Left lung (tissue), 10 donors: ENCODE measurements around the gene FSTL1. TPM values are rescaled to one million over a fixed set of nuclear protein-coding genes. Genes with fewer than 3 reads are reported as not detected.

ENCODE experiments used
- ATAC-seq: fragments of 200-7000 bp; cut with Tn5 transposase; one replicate; pipeline ENCODE4 v1.9.1; 2020; ENCODE audit warnings: moderate library complexity
- DNase-seq, 4 donors: peaks; one replicate each; pipeline ENCODE4 v3.0.0-alpha.2; 2013 to 2020
- H3K27ac ChIP-seq, 2 donors: fragments of 200-600 bp; sonication (generic) in 1 of 2; one replicate each; pipeline versions ENCODE4 v1.5.0 to v1.8.0; 2020 to 2021
- H3K27me3 ChIP-seq, 2 donors: fragments of 200-600 bp; sonication (generic) in 1 of 2; one replicate each; pipeline versions ENCODE4 v1.5.0 to v1.8.0; 2020 to 2021
- H3K36me3 ChIP-seq, 2 donors: fragments of 200-600 bp; sonication (generic) in 1 of 2; one replicate each; pipeline versions ENCODE4 v1.5.0 to v1.8.0; 2020 to 2021
- H3K4me1 ChIP-seq, 2 donors: fragments of 200-600 bp; one replicate each; pipeline ENCODE4 v1.8.0; 2021
- H3K4me3 ChIP-seq, 2 donors: fragments of 200-600 bp; sonication (generic) in 1 of 2; one replicate each; pipeline versions ENCODE4 v1.5.0 to v1.8.0; 2020 to 2021; ENCODE audit warnings: mild to moderate bottlenecking in 1 of 2
- H3K9me3 ChIP-seq, 2 donors: fragments of 200-600 bp; sonication (generic) in 1 of 2; one replicate each; pipeline versions ENCODE4 v1.5.0 to v1.8.0; 2020 to 2021
- CTCF ChIP-seq, 2 donors: fragments of 200-600 bp; sonication (generic) in 1 of 2; IDR thresholded peaks; one replicate each; pipeline versions ENCODE4 v1.5.0 to v1.8.0; 2021; ENCODE audit warnings: antibody characterized with exemption in 2 of 2
- intact Hi-C, 2 donors: fragments of 100-400 bp; cut with DNase I; formaldehyde crosslinking; loops; one replicate each; pipeline versions ENCODE4 v1.11.2 to v1.14.2; 2022
- polyA plus RNA-seq, 6 donors: library from polyadenylated mRNA; unstranded; fragments of 120-200 nt; gene quantifications; one replicate each; pipeline ENCODE4 v1.2.1, GENCODE V29; 2013; ENCODE audit not compliant: insufficient read length in 6 of 6
- total RNA-seq, 2 donors: library from RNA; stranded (reverse); fragmentation: NEBNext Ultra II Directional; extraction: Animal tissue kit (Norgen Biotek cat#: 25700); gene quantifications; one replicate each; pipeline ENCODE4 v1.2.1, GENCODE V29; 2021
- donor health status: DM: no; HTN: yes; CAD: no.
- donor health status: DM: no; HTN: no; CAD: no.

Gene FSTL1
- total and polyA plus RNA-seq, 8 donors: 265 to 564 (median 527) TPM

GRCh38 chr3:120473896-120474675 lies 23.3 kb upstream of the FSTL1 start:
- Histone ChIP-seq H3K4me3 (no peak overlapping the region), H3K36me3 (no peaks in the 10 kb centered on the region), H3K9me3 (no peaks in the 10 kb centered on the region), H3K27me3 (no peaks in the 10 kb centered on the region), H3K27ac (no peak overlapping the region), H3K4me1 (no peaks in the 10 kb centered on the region)
- DNase-seq (no peak), ATAC-seq (no peak)
- intact Hi-C loops: no loop called here
- no peak for TF ChIP-seq CTCF (IDR thresholded peaks at IDR 0.05)

GRCh38 chr3:120473389-120473788 lies 22.6 kb upstream of the FSTL1 start:
- TF ChIP-seq CTCF (IDR thresholded peaks at IDR 0.05): no peak
- Histone ChIP-seq H3K9me3 (no peaks in the 10 kb centered on the region), H3K27ac (no peak overlapping the region), H3K4me1 (no peaks in the 10 kb centered on the region), H3K36me3 (no peaks in the 10 kb centered on the region), H3K4me3 (no peak overlapping the region), H3K27me3 (no peaks in the 10 kb centered on the region)
- DNase-seq: no peak
- intact Hi-C loops: no loop called here
- no peak for ATAC-seq

GRCh38 chr3:120472121-120472844 lies 21.5 kb upstream of the FSTL1 start:
- no peaks in the 10 kb centered on the region for H3K4me1 ChIP-seq
- no peak for TF ChIP-seq CTCF (IDR thresholded peaks at IDR 0.05)
- no peaks in the 10 kb centered on the region for H3K27me3 ChIP-seq
- no peaks in the 10 kb centered on the region for H3K9me3 ChIP-seq
- no peaks in the 10 kb centered on the region for H3K36me3 ChIP-seq
- DNase-seq (no peak), ATAC-seq (no peak)
- intact Hi-C loops: no loop called here
- no peak overlapping the region for H3K4me3 ChIP-seq
- H3K27ac ChIP-seq: no peak overlapping the region

- Histone ChIP-seq H3K9me3 (no peaks in the 10 kb centered on the region), H3K4me1 (no peaks in the 10 kb centered on the region), H3K4me3 (no peak overlapping the region), H3K36me3 (no peaks in the 10 kb centered on the region), H3K27ac (no peak overlapping the region), H3K27me3 (no peaks in the 10 kb centered on the region)
- intact Hi-C loops: no loop called here
- DNase-seq: no peak
- TF ChIP-seq CTCF (IDR thresholded peaks at IDR 0.05): no peak
- no peak for ATAC-seq
Measured at GRCh38 chr3:120471643-120472042, 20.9 kb upstream of the FSTL1 start.

GRCh38 chr3:120470870-120471269 lies 20.1 kb upstream of the FSTL1 start:
- Histone ChIP-seq H3K9me3 (no peaks in the 10 kb centered on the region), H3K4me1 (no peaks in the 10 kb centered on the region), H3K27ac (no peak overlapping the region), H3K36me3 (no peaks in the 10 kb centered on the region), H3K27me3 (no peaks in the 10 kb centered on the region), H3K4me3 (no peak overlapping the region)
- no peak for TF ChIP-seq CTCF (IDR thresholded peaks at IDR 0.05)
- ATAC-seq (peak; percentile 81), DNase-seq (no peak)
- intact Hi-C loops: no loop called here
